Astrocyte (in vitro differentiated cells and primary cell): ENCODE results near the gene PRKAG2. TPM values are rescaled to one million over a fixed set of nuclear protein-coding genes. Genes with fewer than 3 reads are reported as not detected.

ENCODE experiments used
- DNase-seq: peaks from one replicate; pipeline ENCODE4 v3.0.0-alpha.2; 2010; ENCODE audit warnings: low read depth
- FAIRE-seq: peaks from 2 replicates; lab custom pipeline; 2011; peaks lifted over from hg19 to GRCh38; lab: Jason Lieb, UNC
- H2AFZ ChIP-seq: 2 replicates; pipeline ENCODE4 v1.6.0; 2012; ENCODE audit warnings: low read depth, low read length, inconsistent platforms
- H3K27ac ChIP-seq: 2 replicates; pipeline ENCODE4 v1.5.1; 2011; ENCODE audit warnings: low read depth, low read length, inconsistent platforms
- H3K27me3 ChIP-seq: 2 replicates; pipeline ENCODE4 v1.6.0; 2011; ENCODE audit warnings: low read length, inconsistent platforms; ENCODE audit not compliant: insufficient read depth
- H3K36me3 ChIP-seq: 2 replicates; pipeline ENCODE4 v1.5.1; 2011; ENCODE audit warnings: low read length, inconsistent platforms; ENCODE audit not compliant: insufficient read depth
- H3K4me1 ChIP-seq: 2 replicates; pipeline ENCODE4 v1.5.1; 2011; ENCODE audit warnings: low read length, inconsistent platforms; ENCODE audit not compliant: insufficient read depth
- H3K4me2 ChIP-seq: 2 replicates; pipeline ENCODE4 v1.6.0; 2012; ENCODE audit warnings: low read length, inconsistent platforms
- H3K4me3 ChIP-seq: 2 replicates; pipeline ENCODE4 v1.5.1; 2011; ENCODE audit warnings: low read depth, mild to moderate bottlenecking, low read length, inconsistent platforms; ENCODE audit not compliant: insufficient read depth
- H3K79me2 ChIP-seq: 2 replicates; pipeline ENCODE4 v1.6.0; 2012; ENCODE audit warnings: mild to moderate bottlenecking, low read length, inconsistent platforms; ENCODE audit not compliant: insufficient read depth
- H3K9ac ChIP-seq: 2 replicates; pipeline ENCODE4 v1.6.0; 2012; ENCODE audit warnings: mild to moderate bottlenecking, low read length, inconsistent platforms
- H3K9me3 ChIP-seq: 2 replicates; pipeline ENCODE4 v1.5.1; 2012; ENCODE audit warnings: low read depth, mild to moderate bottlenecking, low read length, inconsistent platforms; ENCODE audit not compliant: insufficient read depth
- H4K20me1 ChIP-seq: 2 replicates; pipeline ENCODE4 v1.6.0; 2012; ENCODE audit warnings: low read length, inconsistent platforms; ENCODE audit not compliant: insufficient read depth
- H3K27ac Mint-ChIP-seq: one replicate; pipeline ENCODE4 v1.8.0; 2021; ENCODE audit warnings: mild to moderate bottlenecking, mixed read lengths; ENCODE audit not compliant: unreplicated experiment
- H3K27me3 Mint-ChIP-seq: one replicate; pipeline ENCODE4 v1.8.0; 2021; ENCODE audit warnings: low read depth, mixed read lengths; ENCODE audit not compliant: unreplicated experiment
- H3K36me3 Mint-ChIP-seq: one replicate; pipeline ENCODE4 v1.8.0; 2021; ENCODE audit warnings: low read depth, mixed read lengths; ENCODE audit not compliant: unreplicated experiment
- H3K4me1 Mint-ChIP-seq: one replicate; pipeline ENCODE4 v1.8.0; 2021; ENCODE audit warnings: low read depth, mixed read lengths; ENCODE audit not compliant: unreplicated experiment
- H3K4me3 Mint-ChIP-seq: one replicate; pipeline ENCODE4 v1.8.0; 2021; ENCODE audit warnings: mild to moderate bottlenecking, moderate library complexity, mixed read lengths; ENCODE audit not compliant: unreplicated experiment
- H3K9me3 Mint-ChIP-seq: one replicate; pipeline ENCODE4 v1.8.0; 2021; ENCODE audit warnings: mild to moderate bottlenecking, mixed read lengths; ENCODE audit not compliant: unreplicated experiment
- CTCF ChIP-seq: IDR thresholded peaks from 2 replicates; pipeline ENCODE4 v1.5.1; 2011; ENCODE audit warnings: low read depth, mild to moderate bottlenecking, inconsistent platforms, low read length, moderate library complexity; ENCODE audit not compliant: insufficient read depth
- EZH2 ChIP-seq: IDR thresholded peaks from 2 replicates; pipeline ENCODE4 v1.6.1; 2012; ENCODE audit warnings: mild to moderate bottlenecking, low read length, inconsistent platforms; ENCODE audit not compliant: insufficient read depth
- total RNA-seq: library from RNA; stranded (reverse); gene quantifications from 2 replicates; pipeline ENCODE4 v1.2.1, GENCODE V29; 2021

PRKAG2 gene
- total RNA-seq, 1 donor from 2014 or later = 40.7 TPM

DNA sequence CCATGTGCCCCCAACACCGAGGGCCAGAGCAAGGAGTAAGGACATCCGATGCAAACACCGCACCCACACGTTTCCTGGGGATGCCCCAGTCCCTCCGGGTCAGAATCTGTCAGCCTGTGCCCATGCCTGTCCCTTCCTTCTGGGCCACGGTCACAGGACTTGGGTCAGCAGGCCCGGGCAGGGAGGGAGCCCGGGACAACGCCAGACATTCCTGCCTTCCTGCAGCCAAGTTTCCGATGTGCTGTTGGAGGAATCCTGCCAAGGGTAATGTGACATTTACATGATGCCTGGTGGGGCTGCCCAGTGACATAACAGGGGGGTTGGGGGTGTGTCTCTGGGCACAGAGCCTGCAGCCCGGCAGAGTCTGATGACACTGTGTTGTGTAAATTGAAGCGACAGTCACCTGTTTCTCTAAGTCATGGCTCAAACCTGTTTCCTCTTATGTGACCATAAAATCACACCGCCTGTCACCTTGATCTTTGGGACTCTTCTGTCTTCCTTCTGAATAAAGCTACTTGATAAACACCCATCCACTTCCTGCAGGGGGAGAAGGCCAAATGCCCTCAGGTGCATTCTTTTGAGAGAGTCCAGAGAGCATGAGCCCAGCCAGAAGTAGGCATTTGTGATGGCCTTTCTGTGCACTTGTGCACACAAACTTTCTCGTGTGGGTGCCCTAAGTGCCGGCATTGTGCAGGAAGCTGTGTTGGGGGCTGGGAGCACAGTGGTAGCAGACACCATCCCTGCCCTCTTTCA lies 181.9 kb downstream of the PRKAG2 start:
- no peak for FAIRE-seq
- H3K27me3 Mint-ChIP-seq = peaks cover 7% of the 10 kb centered on the region
- peaks cover 3% of the 10 kb centered on the region for H3K36me3 Mint-ChIP-seq
- H3K9ac ChIP-seq = no peak overlapping the region
- TF ChIP-seq CTCF (no peak), EZH2 (no peak)
- H3K9me3 ChIP-seq = no peaks in the 10 kb centered on the region
- H3K4me2 ChIP-seq = no peak overlapping the region
- peaks cover 2% of the 10 kb centered on the region for H3K27me3 ChIP-seq
- H3K4me1 ChIP-seq = peaks cover 42% of the 10 kb centered on the region
- no peak overlapping the region for H3K4me3 ChIP-seq
- peaks cover 23% of the 10 kb centered on the region for H3K4me1 Mint-ChIP-seq
- H3K27ac ChIP-seq = no peak overlapping the region
- H4K20me1 ChIP-seq = no peaks in the 10 kb centered on the region
- H3K9me3 Mint-ChIP-seq = no peaks in the 10 kb centered on the region
- no peaks in the 10 kb centered on the region for H3K79me2 ChIP-seq
- H3K27ac Mint-ChIP-seq = no peak overlapping the region
- no peak for DNase-seq
- no peak overlapping the region for H3K4me3 Mint-ChIP-seq
- no peak overlapping the region for H2AFZ ChIP-seq
- H3K36me3 ChIP-seq = no peaks in the 10 kb centered on the region

GRCh38 chr7:151694441-151694827 lies 182.5 kb downstream of the PRKAG2 start:
- Mint-ChIP-seq H3K4me3 (no peak overlapping the region), H3K27ac (no peak overlapping the region)
- FAIRE-seq = no peak

More at GRCh38 chr7:151694441-151694827, 182.5 kb downstream of the PRKAG2 start:
- H3K9me3 ChIP-seq = no peaks in the 10 kb centered on the region
- H3K9ac ChIP-seq = no peak overlapping the region
- TF ChIP-seq EZH2 (no peak), CTCF (no peak)
- Mint-ChIP-seq H3K27me3 (peaks cover 5% of the 10 kb centered on the region), H3K9me3 (no peaks in the 10 kb centered on the region), H3K4me1 (peaks cover 21% of the 10 kb centered on the region), H3K36me3 (peaks cover 3% of the 10 kb centered on the region)
- no peaks in the 10 kb centered on the region for H3K79me2 ChIP-seq
- no peak for DNase-seq
- H3K27ac ChIP-seq = no peak overlapping the region
- H3K36me3 ChIP-seq = no peaks in the 10 kb centered on the region
- no peak overlapping the region for H3K4me3 ChIP-seq
- H4K20me1 ChIP-seq = no peaks in the 10 kb centered on the region
- H3K4me1 ChIP-seq = peaks cover 42% of the 10 kb centered on the region
- H3K27me3 ChIP-seq = peaks cover 2% of the 10 kb centered on the region
- H3K4me2 ChIP-seq = no peak overlapping the region
- no peak overlapping the region for H2AFZ ChIP-seq
